Uterus (tissue), 2 donors: ENCODE data around the gene ACSL3.

Experiments used
- CTCF ChIP-seq, 4 experiments: fragments of 200-600 bp in 2 of 4; fragments of 450-650 bp in 2 of 4; sonication (generic) in 2 of 4; IDR thresholded peaks; one replicate each; pipeline ENCODE4 v1.5.1; 2016 to 2019; ENCODE audit warnings: antibody characterized with exemption in 4 of 4, mild to moderate bottlenecking in 2 of 4, moderate library complexity in 1 of 4
- POLR2A ChIP-seq, 2 donors: fragments of 450-650 bp; IDR thresholded peaks; one replicate each; pipeline ENCODE4 v1.6.1; 2016; ENCODE audit warnings: antibody characterized with exemption in 2 of 2, mild to moderate bottlenecking in 1 of 2, moderate library complexity in 1 of 2

GRCh38 chr2:222835823-222836151 is 25.0 kb upstream of the ACSL3 start:
- TF ChIP-seq CTCF (IDR thresholded peaks at IDR 0.05), result no peak
- TF ChIP-seq POLR2A (IDR thresholded peaks at IDR 0.05), result no peak
